GM19035 (cell line): ENCODE measurements around the gene ADGRD1.
"Not testable (repeated sequence)": the region's sequence is repeated elsewhere in the genome, so short reads cannot be mapped to it uniquely, and the experiment has no call there.

Source experiments
- ATAC-seq: cut with Tn5 transposase; IDR thresholded peaks from one replicate; pipeline ENCODE4 v1.9.1; 2021; ENCODE audit not compliant: unreplicated experiment

ADGRD1 gene

GRCh38 chr12:130937063-130937462 lies 16.6 kb upstream of the ADGRD1 start:
- no peak for ATAC-seq

- ATAC-seq, result not testable (repeated sequence)
Observed at GRCh38 chr12:130937546-130937945, 16.2 kb upstream of the ADGRD1 start.

GRCh38 chr12:130938186-130938585 lies 15.5 kb upstream of the ADGRD1 start:
- ATAC-seq, result no peak

GRCh38 chr12:130944878-130945277 lies 8.8 kb upstream of the ADGRD1 start:
- no peak for ATAC-seq

- ATAC-seq, result no peak
Observed at GRCh38 chr12:130945786-130946492, 7.8 kb upstream of the ADGRD1 start.

- ATAC-seq, result no peak
Observed at GRCh38 chr12:130947028-130947613, 6.6 kb upstream of the ADGRD1 start.

- no peak for ATAC-seq
Observed at GRCh38 chr12:130948136-130948535, 5.6 kb upstream of the ADGRD1 start.

GRCh38 chr12:130948751-130949150 lies 5.0 kb upstream of the ADGRD1 start:
- no peak for ATAC-seq

GRCh38 chr12:130949806-130950205 lies 3.9 kb upstream of the ADGRD1 start:
- no peak for ATAC-seq

- ATAC-seq, result no peak
Observed at GRCh38 chr12:130951636-130952035, 2.1 kb upstream of the ADGRD1 start.

GRCh38 chr12:130952171-130952954 lies 1.3 kb upstream of the ADGRD1 start:
- ATAC-seq, result no peak

GRCh38 chr12:130954544-130954831 lies 781 bp downstream of the ADGRD1 start:
- no peak for ATAC-seq

GRCh38 chr12:130955238-130955816 lies 1.6 kb downstream of the ADGRD1 start:
- ATAC-seq, result no peak

GRCh38 chr12:130956009-130956408 lies 2.3 kb downstream of the ADGRD1 start:
- ATAC-seq, result no peak

GRCh38 chr12:130956456-130957303 lies 3.0 kb downstream of the ADGRD1 start:
- ATAC-seq, result no peak

GRCh38 chr12:130957304-130957621 lies 3.6 kb downstream of the ADGRD1 start:
- ATAC-seq, result no peak

GRCh38 chr12:130958557-130959140 lies 4.9 kb downstream of the ADGRD1 start:
- no peak for ATAC-seq

GRCh38 chr12:130959632-130960031 lies 5.9 kb downstream of the ADGRD1 start:
- no peak for ATAC-seq

- ATAC-seq, result no peak
Observed at GRCh38 chr12:130960058-130960457, 6.4 kb downstream of the ADGRD1 start.

GRCh38 chr12:130960787-130961186 lies 7.1 kb downstream of the ADGRD1 start:
- no peak for ATAC-seq
